GM20431 (cell line): ENCODE results near the gene HSPA14.
"Not testable (repeated sequence)": the region's sequence is repeated elsewhere in the genome, so short reads cannot be mapped to it uniquely, and the experiment has no call there.

Source experiments
- in situ Hi-C: fragments of 300-500 bp; cut with MseI, MboI; formaldehyde crosslinking; loops from one replicate; pipeline ENCODE4 v1.15.0; 2020; ENCODE audit warnings: low sequenced_read_pairs; ENCODE audit not compliant: unreplicated experiment

Gene HSPA14

DNA sequence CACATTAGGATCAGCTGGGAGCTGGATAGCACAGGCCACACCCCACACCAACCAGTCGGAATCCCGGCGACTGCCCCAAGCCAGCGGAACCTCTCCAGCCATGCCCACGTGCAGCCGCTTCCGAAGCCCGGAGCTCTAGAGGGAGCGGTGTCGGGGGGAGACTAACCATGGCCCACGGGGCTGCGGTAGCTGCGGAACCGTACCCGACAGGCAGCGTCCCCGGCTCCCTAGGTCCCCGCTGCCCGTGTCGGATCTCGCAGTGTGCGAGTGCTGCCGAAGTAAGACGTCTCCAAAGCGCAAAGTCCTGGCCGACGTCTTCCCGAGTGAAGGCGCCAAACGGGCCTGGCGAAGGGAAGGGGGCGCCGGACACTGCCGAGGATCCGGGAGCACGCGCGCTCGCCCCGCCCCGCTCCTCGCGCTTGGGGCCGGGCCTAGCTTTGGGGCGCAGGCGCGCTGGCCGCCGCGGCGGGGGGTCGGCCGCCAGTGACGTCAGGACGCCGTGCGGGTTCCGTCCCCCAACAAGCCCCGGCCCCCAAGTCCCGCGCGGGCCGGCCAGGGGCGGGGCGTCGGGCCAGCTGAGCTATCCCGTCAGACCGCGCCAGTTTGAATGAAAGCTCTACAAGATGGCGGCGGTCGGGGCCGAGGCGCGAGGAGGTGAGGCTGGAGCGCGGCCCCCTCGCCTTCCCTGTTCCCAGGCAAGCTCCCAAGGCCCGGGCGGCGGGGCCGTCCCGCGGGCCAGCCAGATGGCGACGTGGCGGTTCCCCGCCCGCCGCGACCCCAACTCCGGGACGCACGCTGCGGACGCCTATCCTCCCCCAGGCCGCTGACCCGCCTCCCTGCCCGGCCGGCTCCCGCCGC, 40.4 kb downstream of the HSPA14 start, which contains the start of gene SUV39H2:
SUV39H2 (plus strand) TSS at position 601 of the 858 bp plus-strand sequence; CDS start at position 624, 23 bp downstream.
- in situ Hi-C loops = no loop called here

DNA sequence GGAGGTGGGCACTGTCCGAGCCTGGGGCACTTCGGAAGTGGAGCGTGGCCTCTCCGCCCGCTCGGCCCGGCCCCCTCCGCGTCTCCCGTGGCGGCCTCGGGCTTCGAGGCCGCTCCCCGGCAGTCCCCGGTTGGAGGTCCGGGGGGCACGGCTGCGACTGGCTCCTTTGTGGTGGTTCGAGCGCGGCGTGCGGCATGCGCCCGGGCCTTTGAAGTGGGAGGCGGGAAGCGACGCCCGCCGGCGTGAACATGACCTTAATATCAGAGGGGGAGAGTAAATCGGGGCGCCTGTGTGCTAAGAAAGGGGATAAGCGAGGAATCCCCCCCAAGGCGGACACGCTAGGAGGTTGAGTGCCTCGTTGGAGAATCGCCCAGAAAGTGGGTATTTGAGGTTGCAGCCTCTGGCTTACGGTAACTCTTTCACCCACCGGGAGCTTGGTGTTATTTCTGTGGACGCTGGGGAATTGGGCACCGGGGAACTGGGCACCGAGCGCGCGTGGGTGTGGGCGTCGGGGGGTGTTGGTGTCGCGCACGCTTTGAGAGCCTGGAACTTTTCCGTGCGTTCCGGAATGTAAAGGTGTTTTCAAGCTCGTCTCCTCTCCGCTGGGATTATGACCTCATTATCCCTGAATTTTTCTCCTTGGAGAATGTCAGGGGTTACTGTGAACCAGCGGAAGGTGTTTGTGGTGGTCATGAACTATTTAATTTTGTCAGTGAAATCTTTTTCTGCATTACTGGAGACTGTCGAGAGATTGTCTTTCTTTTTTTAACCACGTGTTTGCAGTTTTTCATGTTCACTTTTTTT, 41.2 kb downstream of the HSPA14 start:
- in situ Hi-C loops = no loop called here

DNA sequence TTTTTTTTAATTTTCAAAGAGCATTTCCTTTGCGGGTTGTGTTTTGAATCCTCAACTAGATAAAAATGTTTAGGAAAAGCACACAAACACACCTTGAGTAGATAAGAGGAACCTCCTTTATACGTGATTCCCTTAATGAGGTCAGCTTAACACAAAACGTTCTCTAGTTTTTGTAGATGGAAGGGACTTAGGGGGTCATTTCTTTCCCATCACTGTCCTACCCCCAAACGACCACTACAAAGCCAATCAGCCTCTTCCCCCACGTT, 41.8 kb downstream of the HSPA14 start:
- in situ Hi-C loops = no loop called here

DNA sequence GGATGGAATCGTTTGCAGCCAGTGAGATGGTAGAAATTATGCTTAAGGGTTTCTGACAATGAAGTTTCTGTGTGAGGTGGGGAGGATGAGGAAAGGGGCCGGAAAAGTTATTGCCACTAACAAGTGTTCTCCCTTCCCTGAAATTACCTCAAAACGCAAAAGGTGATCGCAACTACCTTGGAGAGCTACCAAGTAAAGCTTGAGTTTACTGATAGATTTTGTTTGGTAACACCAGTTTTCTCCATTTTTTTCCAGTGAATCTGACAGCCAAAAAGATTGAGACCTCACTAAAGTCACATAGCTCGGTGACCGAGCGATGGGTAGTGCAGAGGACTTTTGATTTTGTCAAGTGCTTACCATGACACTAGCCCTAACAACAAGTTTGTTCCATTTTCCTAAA, 42.1 kb downstream of the HSPA14 start:
- in situ Hi-C loops = no loop called here

DNA sequence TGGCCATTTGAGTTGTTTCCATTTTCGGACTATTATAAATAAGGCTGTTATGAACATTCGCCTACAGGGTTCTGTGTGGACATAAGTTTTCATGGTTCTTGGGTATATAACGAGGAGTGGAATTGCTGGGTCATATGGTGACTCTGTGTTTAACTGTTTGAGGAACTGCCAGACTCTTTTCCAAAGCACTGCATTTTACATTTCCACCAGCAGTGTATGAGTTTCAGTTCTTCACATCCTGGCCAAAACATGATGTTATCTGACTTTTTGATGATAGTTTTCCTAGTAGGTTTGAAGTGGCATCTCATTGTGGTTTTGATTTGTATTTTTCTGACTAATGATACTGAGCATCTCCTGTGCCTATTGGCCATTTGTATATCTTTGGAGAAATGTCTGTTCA, 46.0 kb downstream of the HSPA14 start:
- in situ Hi-C loops = no loop called here

DNA sequence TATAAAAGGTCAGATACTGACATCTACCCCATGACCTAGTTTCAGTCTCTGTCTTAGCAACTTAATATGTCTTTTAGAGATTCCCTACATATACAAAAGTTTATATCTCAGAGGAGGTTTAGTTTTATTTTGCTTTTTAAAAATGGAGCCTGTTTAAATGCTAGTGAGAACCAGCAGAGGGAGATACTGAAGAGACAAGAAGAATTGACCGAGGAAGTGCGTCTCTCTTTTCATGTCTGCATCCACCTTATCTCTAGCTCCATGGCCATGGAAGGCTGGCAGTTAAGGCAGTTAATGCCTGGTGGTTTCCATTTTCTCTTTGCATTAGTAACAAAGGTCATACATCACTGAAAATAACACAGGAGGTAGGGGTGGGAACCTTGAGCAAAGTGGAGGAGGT, 51.2 kb downstream of the HSPA14 start:
- in situ Hi-C loops = no loop called here

DNA sequence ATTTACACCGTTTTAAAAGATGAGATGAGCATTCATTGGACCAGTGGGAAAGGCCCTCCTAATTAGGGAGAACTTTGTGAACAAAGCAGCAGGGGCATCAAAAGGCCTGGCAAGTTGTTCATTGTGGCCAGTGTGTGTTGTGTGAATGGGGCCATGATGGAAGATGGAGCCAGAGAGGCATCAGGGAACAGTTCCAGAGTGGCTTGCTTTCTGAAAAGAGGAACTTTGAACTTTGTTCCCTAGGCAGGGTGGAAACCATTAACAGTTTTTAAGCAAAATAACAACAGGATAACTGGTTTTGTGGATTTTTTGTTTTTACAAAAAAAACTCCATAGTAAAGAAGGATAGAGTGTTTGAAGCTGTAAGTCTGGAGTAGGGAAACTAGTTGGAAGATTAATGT, 53.0 kb downstream of the HSPA14 start:
- in situ Hi-C loops = no loop called here

DNA sequence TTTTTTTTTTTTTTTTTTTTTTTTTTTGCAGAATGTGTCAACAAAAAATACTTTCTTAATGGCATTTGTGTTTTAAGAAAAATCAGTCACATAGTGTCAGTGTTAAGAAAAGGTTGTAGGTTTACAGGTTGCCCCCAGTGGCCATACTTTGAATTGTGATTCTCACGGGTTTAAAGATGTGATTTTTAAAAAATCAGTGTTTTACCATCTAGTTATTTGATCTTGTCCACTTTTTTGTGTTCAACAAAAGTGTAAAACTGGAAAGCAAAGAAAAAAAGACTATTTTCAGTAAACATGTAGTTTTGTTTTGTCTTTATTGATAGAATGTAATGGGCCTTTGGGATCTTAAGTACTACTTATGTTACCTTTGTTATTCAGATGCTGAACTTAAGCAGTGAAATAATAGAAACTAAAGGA, 66.2 kb downstream of the HSPA14 start:
- in situ Hi-C loops = no loop called here

DNA sequence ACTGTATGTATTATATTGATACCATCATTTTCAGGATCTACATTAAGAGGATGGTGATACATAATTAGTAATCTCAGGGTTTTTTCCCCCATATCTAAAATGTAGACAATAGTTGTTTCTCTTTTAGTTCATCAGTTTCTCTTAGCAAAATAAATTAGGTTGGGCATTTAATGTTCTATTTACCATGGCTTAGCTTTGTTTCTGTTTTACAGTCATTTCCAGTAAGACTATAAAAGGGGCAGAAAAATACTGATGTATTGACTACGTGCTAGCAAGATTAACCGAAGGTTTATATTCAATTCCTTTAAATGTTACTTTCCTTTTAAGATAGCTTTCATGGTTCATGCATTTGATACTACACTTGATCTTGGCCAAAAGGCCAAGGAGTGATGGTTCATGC, 66.8 kb downstream of the HSPA14 start:
- in situ Hi-C loops = no loop called here

DNA sequence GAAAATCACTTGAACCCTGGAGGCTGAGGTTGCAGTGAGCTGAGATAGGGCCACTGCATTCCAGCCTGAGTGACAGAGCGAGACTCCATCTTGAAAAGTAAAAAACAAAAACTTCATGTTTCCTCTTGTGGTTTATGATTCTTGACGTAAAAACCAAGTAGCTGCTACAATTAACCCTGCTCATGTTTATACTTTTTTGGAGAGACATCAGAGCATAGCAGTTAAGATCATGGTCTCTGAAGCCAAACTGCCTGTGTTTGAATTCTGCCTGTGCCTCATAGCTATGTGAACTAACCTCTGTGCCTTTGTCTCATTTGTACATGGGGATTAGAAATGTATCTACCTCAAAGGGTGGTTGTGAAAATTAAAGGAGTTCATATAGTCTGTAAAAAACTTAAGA, 67.8 kb downstream of the HSPA14 start:
- in situ Hi-C loops = no loop called here

DNA sequence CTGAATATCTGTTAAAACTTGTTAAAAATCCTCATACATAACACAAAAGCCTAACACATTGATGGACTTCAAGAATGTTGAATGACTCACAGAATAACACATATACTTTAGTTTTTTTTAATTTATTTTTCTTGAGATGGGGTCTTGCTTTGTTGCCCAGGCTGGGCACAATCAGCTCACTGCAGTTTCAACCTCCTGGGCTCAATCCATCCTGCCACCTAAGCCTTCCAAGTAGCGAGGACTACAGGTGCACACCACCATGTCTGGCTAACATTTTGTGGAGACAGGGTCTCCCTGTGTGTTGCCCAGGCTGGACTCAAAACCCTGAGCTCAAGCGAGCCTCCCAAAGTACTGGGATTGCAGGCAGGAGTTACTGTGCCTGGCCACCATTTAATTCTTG, 68.7 kb downstream of the HSPA14 start:
- in situ Hi-C loops = no loop called here

DNA sequence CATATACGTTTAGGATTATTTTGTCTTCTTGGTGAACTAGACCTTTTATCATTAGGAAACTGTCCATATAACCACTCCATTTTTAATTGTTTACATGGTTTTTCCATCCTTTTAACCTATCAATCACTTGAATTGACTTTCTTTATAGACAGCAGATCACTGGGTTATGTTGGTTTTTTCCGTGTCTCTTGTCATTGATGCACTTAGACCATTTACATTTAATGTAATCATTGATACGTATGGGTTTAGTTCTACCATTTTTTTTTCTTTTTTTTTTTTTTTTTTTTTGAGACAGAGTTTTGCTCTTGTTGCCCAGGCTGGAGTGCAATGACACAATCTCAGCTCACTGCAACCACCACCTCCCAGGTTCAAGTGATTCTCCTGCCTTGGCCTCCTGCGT, 69.5 kb downstream of the HSPA14 start:
- in situ Hi-C loops = not testable (repeated sequence)

DNA sequence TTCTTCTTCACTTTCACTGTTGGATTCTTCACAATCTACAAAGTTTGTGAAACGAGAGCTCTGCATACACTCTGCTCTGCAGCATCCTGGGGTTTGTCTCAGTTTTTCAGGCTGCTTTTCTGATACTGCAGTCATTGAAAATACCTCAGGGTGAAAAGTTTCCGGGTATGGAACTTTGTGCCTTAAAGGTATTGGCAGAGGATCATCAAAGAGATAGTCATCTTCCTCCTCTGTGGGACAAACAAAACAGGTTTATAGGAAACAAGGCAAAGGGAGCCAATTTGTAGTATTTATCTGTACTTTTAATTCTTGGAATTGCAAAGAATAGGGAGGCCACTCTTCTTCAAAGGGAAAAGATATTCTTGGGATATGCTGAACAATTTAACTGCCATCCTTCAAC, 71.0 kb downstream of the HSPA14 start:
- in situ Hi-C loops = no loop called here

DNA sequence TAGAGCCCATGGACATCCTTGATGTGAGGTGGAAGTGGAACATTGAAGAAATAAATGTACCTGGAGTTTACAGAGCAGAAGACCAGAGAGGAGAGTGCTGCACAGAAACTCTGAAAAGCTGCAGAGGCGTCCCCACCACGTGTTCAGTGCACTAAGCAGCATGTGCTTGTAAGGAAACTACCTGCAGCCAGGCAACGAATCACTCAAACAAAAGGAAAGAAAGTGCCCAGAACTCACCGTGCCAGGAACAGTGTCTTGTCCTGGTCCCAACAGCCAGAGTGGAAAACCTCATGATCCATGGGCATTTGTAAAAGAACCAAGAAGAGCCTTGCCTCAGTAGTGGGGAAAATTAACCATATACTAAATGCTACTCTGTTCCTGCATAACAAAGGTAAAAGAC, 72.8 kb downstream of the HSPA14 start:
- in situ Hi-C loops = no loop called here

DNA sequence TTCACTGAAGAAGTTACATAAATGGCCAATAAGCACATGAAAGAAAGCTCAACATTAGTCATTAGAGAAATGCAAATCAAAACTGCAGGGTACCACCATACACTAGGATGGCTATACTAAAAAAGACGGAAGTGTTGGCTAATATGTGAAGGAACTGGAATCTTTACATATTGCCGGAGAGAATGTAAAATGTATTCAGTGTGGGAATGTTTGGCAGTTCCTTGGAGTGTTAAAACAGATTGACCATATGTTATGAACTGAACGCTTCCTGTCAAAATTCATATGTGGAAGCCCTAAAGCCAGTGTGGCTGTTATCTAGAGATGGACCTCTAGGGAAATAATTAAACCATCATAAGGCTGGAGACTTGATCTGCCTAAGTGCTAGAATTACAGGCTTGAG, 73.7 kb downstream of the HSPA14 start:
- in situ Hi-C loops = no loop called here

DNA sequence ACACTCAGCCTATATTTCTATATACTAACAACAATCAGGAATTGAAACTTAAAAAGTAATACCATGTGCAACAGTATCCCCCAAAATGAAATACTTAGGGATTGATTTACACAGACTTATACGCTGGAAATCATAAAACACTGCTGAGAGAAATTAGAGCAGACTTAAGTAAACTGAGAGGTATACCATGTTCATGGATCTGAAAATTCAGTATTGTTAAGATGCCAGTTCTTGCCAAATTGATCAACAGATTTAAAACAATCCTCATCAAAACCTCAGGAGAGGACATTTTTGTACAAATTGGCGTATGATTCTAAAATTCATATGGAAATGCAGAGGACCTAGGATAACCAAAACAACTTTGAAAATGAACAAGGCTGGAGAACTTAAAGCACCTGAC, 78.5 kb downstream of the HSPA14 start:
- in situ Hi-C loops = no loop called here

DNA sequence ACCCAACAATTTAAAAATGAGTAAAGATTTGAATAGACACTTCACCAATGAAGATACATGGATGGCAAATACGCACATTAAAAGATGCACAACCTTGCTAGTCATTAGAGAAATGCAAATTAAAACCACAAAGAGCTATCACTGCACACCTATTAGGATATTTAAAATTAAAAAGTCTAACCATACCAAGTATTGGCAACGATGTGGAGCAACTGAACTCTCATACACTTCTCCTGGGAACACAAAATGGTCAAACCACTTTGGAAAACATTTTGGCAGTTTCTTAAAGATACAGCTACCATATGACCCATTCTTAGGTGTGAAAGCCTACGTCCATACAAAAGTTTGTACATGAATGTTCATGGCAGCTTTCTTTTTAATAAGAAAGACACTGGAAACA, 79.7 kb downstream of the HSPA14 start:
- in situ Hi-C loops = no loop called here

DNA sequence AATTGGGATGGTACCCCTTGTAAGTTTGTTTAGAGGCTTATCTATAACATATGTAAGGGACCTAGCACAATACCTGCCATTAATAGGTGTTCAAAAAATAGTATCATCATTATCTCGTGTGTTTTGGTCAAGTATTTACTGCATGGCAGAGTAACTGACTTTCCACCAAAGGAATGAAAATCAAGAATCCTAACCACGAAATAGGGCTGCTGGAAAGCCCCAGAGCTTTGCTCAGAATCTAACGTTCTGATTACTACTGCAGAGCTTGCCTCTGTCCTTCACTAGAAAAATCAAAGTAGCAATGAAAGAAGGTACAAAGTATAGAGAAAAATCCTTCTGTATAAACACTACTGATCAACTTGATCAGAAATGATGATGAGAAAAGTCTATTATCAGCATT, 80.9 kb downstream of the HSPA14 start:
- in situ Hi-C loops = no loop called here
